Prostate gland (tissue), 2 donors: ENCODE measurements around the gene FANCE. TPM values are rescaled to one million over a fixed set of nuclear protein-coding genes. Genes with fewer than 3 reads are reported as not detected.

Experiments
- DNase-seq: peaks from one replicate; pipeline ENCODE4 v3.0.0-alpha.2; 2019; ENCODE audit warnings: low spot score
- H3K27ac ChIP-seq, 2 donors: fragments of 200-600 bp; sonication (generic); 2 replicates each; pipeline ENCODE4 v1.5.1; 2017 to 2019
- H3K27me3 ChIP-seq: fragments of 200-600 bp; sonication (generic); replicated peaks from 2 replicates; pipeline ENCODE4 v1.5.1; 2019; ENCODE audit not compliant: insufficient read depth
- H3K36me3 ChIP-seq, 2 donors: fragments of 200-600 bp; sonication (generic); 1 replicate in 1 of 2; 2 replicates in 1 of 2; pipeline versions ENCODE4 v1.5.1 to v1.8.1; 2017 to 2019
- H3K4me1 ChIP-seq: fragments of 200-600 bp; sonication (generic); replicated peaks from 2 replicates; pipeline ENCODE4 v1.5.1; 2019
- H3K4me3 ChIP-seq, 2 donors: fragments of 200-600 bp; sonication (generic); 2 replicates each; pipeline ENCODE4 v1.5.1; 2017 to 2019
- H3K9me3 ChIP-seq: fragments of 200-600 bp; sonication (generic); 2 replicates; pipeline ENCODE4 v1.5.1; 2017
- POLR2A ChIP-seq: fragments of 450-650 bp; IDR thresholded peaks from one replicate; pipeline ENCODE4 v1.6.1; 2016; ENCODE audit warnings: antibody characterized with exemption, mild to moderate bottlenecking
- POLR2AphosphoS5 ChIP-seq: sonication (generic); formaldehyde crosslinking; IDR thresholded peaks from one replicate; pipeline ENCODE4 v1.6.1; 2017; ENCODE audit warnings: antibody characterized with exemption
- WGBS: methylation state at CpG from one replicate; pipeline ENCODE4 v1.1.5; 2018; 5-methylcytosine and 5-hydroxymethylcytosine counted together
- intact Hi-C: fragments of 100-400 bp; cut with DNase I; formaldehyde crosslinking; loops from one replicate; pipeline ENCODE4 v1.14.2; 2022
- total RNA-seq, 2 donors: library from RNA; depleted of rRNA; stranded (reverse); fragments of >200 nt; gene quantifications; one replicate each; pipeline ENCODE4 v1.1.0, GENCODE V29; 2016
- TF ChIP-seq, protein P1 (sequence below), 4 experiments: fragments of 200-600 bp in 2 of 4; fragments of 450-650 bp in 2 of 4; sonication (generic) in 2 of 4; IDR thresholded peaks; 1 replicate in 3 of 4; 2 replicates in 1 of 4; pipeline ENCODE4 v1.5.1; 2016 to 2019; ENCODE audit warnings: antibody characterized with exemption in 4 of 4, mild to moderate bottlenecking in 2 of 4, moderate library complexity in 2 of 4

The FANCE gene
- total RNA-seq, 2 donors from 2014 or later: 7.5 to 14.0 TPM

DNA sequence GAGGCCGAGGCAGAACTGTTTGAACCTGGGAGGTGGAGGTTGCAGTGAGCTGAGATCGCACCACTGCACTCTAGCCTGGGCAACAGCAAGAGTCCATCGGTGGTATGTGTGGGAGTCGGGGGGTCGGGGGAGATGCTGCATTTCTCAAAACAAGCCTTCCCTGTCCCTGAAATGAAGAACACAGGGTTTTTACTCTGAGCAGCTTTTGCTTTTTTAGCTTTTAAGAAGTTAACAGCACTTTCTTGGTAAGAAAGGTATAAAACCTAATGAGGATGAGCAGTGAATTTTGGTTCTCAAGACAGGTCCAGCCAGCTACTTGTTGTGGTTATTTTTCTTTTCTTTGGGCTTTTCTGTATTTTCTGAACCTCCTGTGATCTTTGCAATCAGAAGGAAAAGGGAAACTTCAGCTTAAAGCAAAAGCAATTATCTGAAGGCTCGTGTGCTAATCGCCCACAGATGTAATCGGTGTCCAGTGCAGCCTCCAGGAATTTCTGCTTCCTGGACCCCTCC is 19.8 kb downstream of the FANCE start:
- peak overlapping the region; percentile 49 to 90 for H3K27ac ChIP-seq
- no peaks in the 10 kb centered on the region for H3K36me3 ChIP-seq
- H3K4me1 ChIP-seq: no peaks in the 10 kb centered on the region
- TF ChIP-seq POLR2AphosphoS5 (no peak), POLR2A (no peak)
- TF ChIP-seq, protein P1, sequence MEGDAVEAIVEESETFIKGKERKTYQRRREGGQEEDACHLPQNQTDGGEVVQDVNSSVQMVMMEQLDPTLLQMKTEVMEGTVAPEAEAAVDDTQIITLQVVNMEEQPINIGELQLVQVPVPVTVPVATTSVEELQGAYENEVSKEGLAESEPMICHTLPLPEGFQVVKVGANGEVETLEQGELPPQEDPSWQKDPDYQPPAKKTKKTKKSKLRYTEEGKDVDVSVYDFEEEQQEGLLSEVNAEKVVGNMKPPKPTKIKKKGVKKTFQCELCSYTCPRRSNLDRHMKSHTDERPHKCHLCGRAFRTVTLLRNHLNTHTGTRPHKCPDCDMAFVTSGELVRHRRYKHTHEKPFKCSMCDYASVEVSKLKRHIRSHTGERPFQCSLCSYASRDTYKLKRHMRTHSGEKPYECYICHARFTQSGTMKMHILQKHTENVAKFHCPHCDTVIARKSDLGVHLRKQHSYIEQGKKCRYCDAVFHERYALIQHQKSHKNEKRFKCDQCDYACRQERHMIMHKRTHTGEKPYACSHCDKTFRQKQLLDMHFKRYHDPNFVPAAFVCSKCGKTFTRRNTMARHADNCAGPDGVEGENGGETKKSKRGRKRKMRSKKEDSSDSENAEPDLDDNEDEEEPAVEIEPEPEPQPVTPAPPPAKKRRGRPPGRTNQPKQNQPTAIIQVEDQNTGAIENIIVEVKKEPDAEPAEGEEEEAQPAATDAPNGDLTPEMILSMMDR (IDR thresholded peaks at IDR 0.05): no peak
- intact Hi-C loops: no loop called here
- no peaks in the 10 kb centered on the region for H3K27me3 ChIP-seq
- no peaks in the 10 kb centered on the region for H3K9me3 ChIP-seq
- no peak for DNase-seq
- H3K4me3 ChIP-seq: no peak overlapping the region
- WGBS: 51% methylated on average over 8 of the region's 8 CpGs

DNA sequence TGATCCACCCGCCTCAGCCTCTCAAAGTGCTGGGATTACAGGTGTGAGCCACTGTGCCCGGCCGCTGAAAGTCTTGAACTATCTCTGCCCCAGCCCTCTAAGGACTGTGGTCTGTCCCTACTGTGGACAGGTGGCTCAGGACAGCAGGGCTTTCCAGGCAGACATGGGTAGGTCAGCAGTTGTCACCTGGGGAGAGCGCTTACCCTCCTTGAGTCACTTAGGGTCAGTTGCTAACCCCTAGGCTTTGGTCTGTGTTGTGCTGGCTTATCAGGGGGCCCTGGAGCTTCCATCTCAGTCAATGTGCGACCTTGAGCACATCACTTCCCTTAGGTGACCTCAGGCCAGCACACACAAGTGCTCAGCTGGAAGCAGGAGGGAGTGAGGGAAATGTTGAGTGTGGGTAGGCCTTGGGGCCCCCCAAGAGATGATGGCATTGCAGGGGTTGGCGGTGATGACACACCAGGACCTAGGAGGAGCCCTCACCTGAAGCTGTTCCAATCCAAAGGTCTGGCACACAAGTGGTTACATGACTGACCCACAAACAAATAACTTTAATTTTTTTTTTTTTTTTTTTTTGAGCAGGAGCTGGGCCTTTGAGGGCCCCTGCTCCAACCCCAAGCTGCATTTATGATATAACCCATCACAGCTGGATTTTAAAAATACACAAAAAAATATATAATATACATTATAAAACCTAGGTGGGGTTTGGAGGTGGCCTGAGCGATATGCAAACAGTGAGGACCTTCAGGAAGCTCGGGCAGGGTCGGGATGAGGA is 21.1 kb downstream of the FANCE start:
- Histone ChIP-seq H3K9me3 (no peaks in the 10 kb centered on the region), H3K4me3 (no peak overlapping the region), H3K36me3 (peaks cover 0 to 2% of the 10 kb centered on the region in 2 donors), H3K4me1 (no peaks in the 10 kb centered on the region), H3K27me3 (no peaks in the 10 kb centered on the region), H3K27ac (no peak overlapping the region)
- TF ChIP-seq POLR2AphosphoS5 (no peak), POLR2A (no peak)
- TF ChIP-seq, protein P1 (IDR thresholded peaks at IDR 0.05): no peak
- 75% methylated on average over 9 of the region's 9 CpGs for WGBS
- DNase-seq: no peak
- intact Hi-C loops: no loop called here

DNA sequence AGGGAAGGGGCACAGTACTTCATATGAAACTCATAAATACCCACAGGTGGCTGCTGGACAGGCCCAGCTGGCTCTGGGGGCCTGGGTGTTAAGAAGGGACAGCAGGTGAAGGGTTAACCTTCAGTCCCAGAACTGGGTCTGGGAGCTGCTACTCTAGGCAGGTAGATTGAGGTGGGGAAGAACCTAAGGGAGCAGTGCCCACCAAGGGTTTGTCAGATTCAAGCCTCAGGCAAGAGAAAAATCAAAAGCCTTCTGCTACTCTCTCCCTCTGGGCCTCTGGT is 21.7 kb downstream of the FANCE start:
- no peaks in the 10 kb centered on the region for H3K4me1 ChIP-seq
- H3K36me3 ChIP-seq: peaks cover 0 to 6% of the 10 kb centered on the region in 2 donors
- TF ChIP-seq POLR2A: no peak
- TF ChIP-seq, protein P1 (IDR thresholded peaks at IDR 0.05): no peak
- TF ChIP-seq POLR2AphosphoS5: no peak
- no peak overlapping the region for H3K27ac ChIP-seq
- H3K4me3 ChIP-seq: no peak overlapping the region
- no peak for DNase-seq
- no peaks in the 10 kb centered on the region for H3K27me3 ChIP-seq
- intact Hi-C loops: no loop called here
- no peaks in the 10 kb centered on the region for H3K9me3 ChIP-seq

DNA sequence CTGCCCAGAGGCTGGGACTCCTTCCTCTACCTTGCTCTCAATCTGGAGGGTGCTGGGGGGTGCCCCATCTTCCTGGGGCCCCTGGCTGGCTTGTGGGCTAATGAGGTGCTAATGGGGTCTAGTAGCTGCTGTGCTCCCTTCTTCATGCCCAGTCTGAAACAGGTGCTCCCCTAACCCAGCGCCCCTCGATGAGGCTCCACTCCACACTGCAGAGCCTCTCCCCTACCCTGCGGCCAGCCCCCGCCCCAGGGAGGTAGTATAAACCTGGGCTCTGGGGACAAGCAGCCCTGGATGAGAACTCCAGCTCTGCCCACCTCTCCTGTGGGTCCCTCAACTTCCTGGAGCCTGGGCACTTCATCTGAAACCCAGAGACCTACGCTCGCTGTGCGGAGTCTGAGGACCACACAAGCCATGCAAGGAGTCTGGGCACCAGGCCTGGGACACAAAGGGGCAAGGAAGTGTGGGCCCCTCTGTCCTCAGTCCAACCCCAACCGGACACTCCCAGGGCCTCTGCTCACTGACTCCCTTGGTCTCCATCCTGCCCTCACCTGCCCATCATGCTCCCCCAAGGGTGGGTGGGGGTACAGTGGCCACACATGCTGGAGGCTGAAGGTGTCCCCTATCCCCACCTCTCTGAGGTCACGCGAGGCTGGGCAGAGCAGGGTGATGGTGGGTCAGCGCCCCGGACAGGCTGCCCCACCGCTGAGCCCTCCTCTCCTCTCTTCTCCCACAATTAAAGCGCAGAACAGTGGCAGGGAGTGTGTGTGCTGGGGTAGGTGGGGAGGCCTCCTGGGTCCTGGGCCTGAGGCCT is 22.2 kb downstream of the FANCE start:
- H3K27me3 ChIP-seq: no peaks in the 10 kb centered on the region
- H3K27ac ChIP-seq: no peak overlapping the region
- no peaks in the 10 kb centered on the region for H3K4me1 ChIP-seq
- no peaks in the 10 kb centered on the region for H3K9me3 ChIP-seq
- intact Hi-C loops: no loop called here
- H3K4me3 ChIP-seq: no peak overlapping the region
- TF ChIP-seq POLR2A: no peak
- peaks cover 0 to 6% of the 10 kb centered on the region in 2 donors for H3K36me3 ChIP-seq
- 85% methylated on average over 14 of the region's 14 CpGs for WGBS
- no peak for DNase-seq

DNA sequence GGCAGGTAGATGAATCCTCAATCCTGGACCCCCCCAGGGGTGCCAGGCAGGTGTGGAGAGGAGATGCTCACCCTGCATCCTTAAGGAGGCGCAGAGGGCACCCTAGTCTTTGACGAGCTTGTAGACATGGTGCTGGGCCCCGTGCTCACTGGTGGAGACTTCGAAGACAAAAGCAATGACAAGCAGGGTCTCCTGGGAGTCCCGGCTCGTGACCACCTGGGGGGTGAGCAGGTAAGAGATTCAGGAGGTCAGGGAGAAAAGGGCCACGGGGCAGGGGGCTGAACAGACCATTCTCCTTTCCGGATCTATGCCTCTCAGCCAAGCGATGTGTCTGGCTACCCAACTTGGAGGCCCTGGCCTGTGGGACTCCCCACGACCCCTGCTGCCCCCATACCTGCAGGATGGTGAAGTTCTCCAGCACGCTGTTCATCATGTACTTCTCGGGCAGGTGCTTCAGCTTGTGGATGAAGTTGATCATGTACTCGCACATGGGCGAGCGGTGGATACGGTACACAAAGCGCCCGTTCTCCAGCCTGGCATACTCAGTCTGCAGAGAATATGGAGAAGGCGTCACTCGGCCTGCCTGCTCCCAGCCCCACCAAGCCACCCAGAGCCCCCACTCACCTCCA is 22.9 kb downstream of the FANCE start:
- H3K27me3 ChIP-seq: no peaks in the 10 kb centered on the region
- intact Hi-C loops: no loop called here
- no peaks in the 10 kb centered on the region for H3K4me1 ChIP-seq
- H3K4me3 ChIP-seq: no peak overlapping the region
- peaks cover 0 to 6% of the 10 kb centered on the region in 2 donors for H3K36me3 ChIP-seq
- TF ChIP-seq POLR2AphosphoS5 (no peak), POLR2A (no peak)
- TF ChIP-seq, protein P1 (IDR thresholded peaks at IDR 0.05): no peak
- WGBS: 88% methylated on average over 18 of the region's 20 CpGs
- H3K27ac ChIP-seq: no peak overlapping the region
- DNase-seq: no peak
- H3K9me3 ChIP-seq: no peaks in the 10 kb centered on the region
